ENCODE measurements around the gene PEAR1.

The PEAR1 gene

GRCh38 chr1:156927215-156928042, 33.9 kb downstream of the PEAR1 start:
- H3K4me3 Mint-ChIP-seq = peak overlapping the region; percentile 4 to 69 (median 64)
- no peaks in the 10 kb centered on the region for H3K9me3 Mint-ChIP-seq
- peak; percentile 56 to 78 (median 74) for TF ChIP-seq CTCF (IDR thresholded peaks at IDR 0.05; ENCODE audit: unreplicated experiment in 3 of 3)
- no peaks in the 10 kb centered on the region for H3K36me3 Mint-ChIP-seq (ENCODE audit: low read depth)
- peaks cover 30% of the 10 kb centered on the region for H3K4me1 Mint-ChIP-seq
- peaks cover 91% of the 10 kb centered on the region for H3K27me3 Mint-ChIP-seq (ENCODE audit: low read depth)
- no peak overlapping the region for H3K27ac Mint-ChIP-seq

GRCh38 chr1:156928043-156928602, 34.6 kb downstream of the PEAR1 start:
- H3K27ac Mint-ChIP-seq = no peak overlapping the region
- H3K4me3 Mint-ChIP-seq = peak overlapping the region; percentile 64 to 74 (median 69)
- H3K27me3 Mint-ChIP-seq (ENCODE audit: low read depth) = peaks cover 84% of the 10 kb centered on the region
- TF ChIP-seq CTCF (IDR thresholded peaks at IDR 0.05; ENCODE audit: unreplicated experiment in 3 of 3) = no peak
- H3K4me1 Mint-ChIP-seq = peaks cover 35% of the 10 kb centered on the region
- no peaks in the 10 kb centered on the region for H3K9me3 Mint-ChIP-seq
- H3K36me3 Mint-ChIP-seq (ENCODE audit: low read depth) = no peaks in the 10 kb centered on the region

GRCh38 chr1:156929596-156930238, 36.2 kb downstream of the PEAR1 start:
- Mint-ChIP-seq H3K4me3 (no peak overlapping the region), H3K27ac (no peak overlapping the region), H3K9me3 (no peaks in the 10 kb centered on the region), H3K4me1 (peaks cover 38% of the 10 kb centered on the region), H3K27me3 (ENCODE audit: low read depth) (peaks cover 68% of the 10 kb centered on the region), H3K36me3 (ENCODE audit: low read depth) (peaks cover 3% of the 10 kb centered on the region)
- TF ChIP-seq CTCF (IDR thresholded peaks at IDR 0.05; ENCODE audit: unreplicated experiment in 3 of 3) = no peak

GRCh38 chr1:156930483-156930882, 37.0 kb downstream of the PEAR1 start:
- peaks cover 38% of the 10 kb centered on the region for H3K4me1 Mint-ChIP-seq
- no peaks in the 10 kb centered on the region for H3K9me3 Mint-ChIP-seq
- H3K36me3 Mint-ChIP-seq (ENCODE audit: low read depth) = peaks cover 8% of the 10 kb centered on the region
- no peak overlapping the region for H3K4me3 Mint-ChIP-seq
- H3K27ac Mint-ChIP-seq = no peak overlapping the region
- TF ChIP-seq CTCF (IDR thresholded peaks at IDR 0.05; ENCODE audit: unreplicated experiment in 3 of 3) = no peak
- peaks cover 60% of the 10 kb centered on the region for H3K27me3 Mint-ChIP-seq (ENCODE audit: low read depth)

GRCh38 chr1:156931211-156931952, 37.9 kb downstream of the PEAR1 start:
- Mint-ChIP-seq H3K4me3 (no peak overlapping the region), H3K9me3 (no peaks in the 10 kb centered on the region), H3K27ac (no peak overlapping the region), H3K36me3 (ENCODE audit: low read depth) (peaks cover 14% of the 10 kb centered on the region), H3K27me3 (ENCODE audit: low read depth) (peaks cover 51% of the 10 kb centered on the region), H3K4me1 (peaks cover 31% of the 10 kb centered on the region)
- no peak for TF ChIP-seq CTCF (IDR thresholded peaks at IDR 0.05; ENCODE audit: unreplicated experiment in 3 of 3)

All from nephron (organoid).